ENCODE measurements around the gene NOS1.

DNA sequence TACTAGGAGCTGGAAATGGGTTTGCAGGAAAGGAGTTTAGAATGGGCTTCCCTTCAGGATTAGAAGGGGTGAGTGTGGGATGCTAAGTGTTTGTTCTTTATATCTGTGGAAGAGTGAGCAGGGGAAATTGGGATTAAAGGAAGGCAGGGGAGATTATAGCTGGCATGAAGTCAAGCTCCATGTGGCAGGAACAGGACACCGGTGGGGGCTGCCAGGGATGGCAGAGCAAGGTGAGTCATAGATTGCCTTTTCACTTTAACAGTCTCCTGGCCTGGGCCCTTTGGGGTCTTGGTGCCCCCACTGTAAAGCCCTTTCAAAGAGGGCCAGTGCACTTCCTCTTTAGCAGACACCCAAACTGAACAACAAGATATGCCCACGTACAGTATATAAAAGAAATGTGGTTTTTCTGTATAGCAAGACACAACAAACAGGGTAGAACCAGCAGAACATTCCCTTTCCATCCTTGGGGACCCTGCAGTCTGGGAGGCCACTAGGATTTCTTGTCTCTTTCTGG is 148.1 kb downstream of the NOS1 start:
- TF ChIP-seq, protein P1, sequence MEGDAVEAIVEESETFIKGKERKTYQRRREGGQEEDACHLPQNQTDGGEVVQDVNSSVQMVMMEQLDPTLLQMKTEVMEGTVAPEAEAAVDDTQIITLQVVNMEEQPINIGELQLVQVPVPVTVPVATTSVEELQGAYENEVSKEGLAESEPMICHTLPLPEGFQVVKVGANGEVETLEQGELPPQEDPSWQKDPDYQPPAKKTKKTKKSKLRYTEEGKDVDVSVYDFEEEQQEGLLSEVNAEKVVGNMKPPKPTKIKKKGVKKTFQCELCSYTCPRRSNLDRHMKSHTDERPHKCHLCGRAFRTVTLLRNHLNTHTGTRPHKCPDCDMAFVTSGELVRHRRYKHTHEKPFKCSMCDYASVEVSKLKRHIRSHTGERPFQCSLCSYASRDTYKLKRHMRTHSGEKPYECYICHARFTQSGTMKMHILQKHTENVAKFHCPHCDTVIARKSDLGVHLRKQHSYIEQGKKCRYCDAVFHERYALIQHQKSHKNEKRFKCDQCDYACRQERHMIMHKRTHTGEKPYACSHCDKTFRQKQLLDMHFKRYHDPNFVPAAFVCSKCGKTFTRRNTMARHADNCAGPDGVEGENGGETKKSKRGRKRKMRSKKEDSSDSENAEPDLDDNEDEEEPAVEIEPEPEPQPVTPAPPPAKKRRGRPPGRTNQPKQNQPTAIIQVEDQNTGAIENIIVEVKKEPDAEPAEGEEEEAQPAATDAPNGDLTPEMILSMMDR (IDR thresholded peaks at IDR 0.05) = no peak
- no peak for TF ChIP-seq ZFX (IDR thresholded peaks at IDR 0.05; ENCODE audit: borderline replicate concordance)

All from 22Rv1 (cell line).